ENCODE data around the gene MCF2L. TPM values are rescaled to one million over a fixed set of nuclear protein-coding genes. Genes with fewer than 3 reads are reported as not detected.

MCF2L gene
- total RNA-seq, 1 experiment from 2014 or later: 5.9 TPM

DNA sequence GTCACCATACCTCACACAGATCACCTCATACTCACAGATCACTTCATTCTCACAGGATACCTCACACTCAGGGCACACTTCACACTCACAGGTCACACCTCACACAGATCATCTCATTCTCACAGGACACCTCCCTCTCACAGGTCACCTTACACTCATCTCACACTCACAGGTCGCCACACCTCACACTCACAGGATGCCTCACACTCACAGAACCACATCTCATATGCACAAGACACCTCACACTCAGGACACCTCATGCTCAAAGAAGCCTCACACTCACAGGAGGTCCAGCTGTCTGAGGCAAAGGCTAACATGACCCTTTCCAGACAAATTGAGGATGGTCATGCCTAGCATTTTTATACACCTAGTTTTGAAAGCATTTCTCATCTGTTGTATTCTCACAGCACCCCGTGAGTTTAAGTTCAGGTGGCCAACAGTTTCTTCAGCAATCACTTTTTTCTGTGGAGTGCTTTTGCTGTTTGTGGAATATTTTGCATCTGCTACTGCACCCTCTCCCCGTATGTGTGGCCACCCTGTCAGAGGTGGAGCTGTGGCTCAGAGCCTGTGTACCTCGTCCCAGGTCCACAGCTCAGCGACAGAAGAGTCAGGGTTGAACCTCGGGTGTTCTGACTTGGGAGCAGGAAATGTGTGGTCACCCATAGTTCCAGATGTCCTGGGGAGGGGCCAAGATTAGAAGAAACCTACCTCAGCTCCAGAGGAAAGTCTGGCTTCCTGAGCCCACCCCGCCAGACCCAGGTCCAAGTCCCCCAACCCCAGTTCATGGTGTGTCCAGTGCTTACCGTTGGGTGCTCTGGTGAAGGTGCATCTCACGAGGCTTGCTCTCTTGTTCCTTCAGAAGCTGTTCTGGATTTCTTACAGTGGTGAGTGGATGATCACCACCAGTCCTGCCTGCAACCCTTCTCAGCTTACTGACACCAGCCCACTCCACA is 144.2 kb downstream of the MCF2L start:
- intact Hi-C loops (cut with micrococcal nuclease): no loop called here
- POLR2A ChIA-PET (ENCODE audit: unreplicated experiment): no interaction called here
- Histone ChIP-seq H3K9me3 (ENCODE audit: low read length) (no peaks in the 10 kb centered on the region), H4K20me1 (ENCODE audit: low read length) (no peaks in the 10 kb centered on the region), H3K9ac (ENCODE audit: low read length) (no peak overlapping the region), H3K9me2 (replicated peaks; ENCODE audit: low read length) (no peaks in the 10 kb centered on the region), H3K27me3 (ENCODE audit: low read length) (no peaks in the 10 kb centered on the region), H3K27ac (ENCODE audit: low read length) (no peak overlapping the region), H3K4me2 (ENCODE audit: low read length) (no peak overlapping the region), H3K4me3 (ENCODE audit: low read length) (no peak overlapping the region), H3K4me1 (ENCODE audit: insufficient read depth, low read length) (no peaks in the 10 kb centered on the region), H3K79me2 (ENCODE audit: low read length) (no peaks in the 10 kb centered on the region), H2AFZ (ENCODE audit: low read length) (no peak overlapping the region), H3F3A (ENCODE audit: low read length, unreplicated experiment) (no peaks in the 10 kb centered on the region), H3K36me3 (ENCODE audit: low read depth, low read length) (no peaks in the 10 kb centered on the region)
- DNase-seq: no peak
- TF ChIP-seq EZH2 (IDR thresholded peaks at IDR 0.05; ENCODE audit: low read length, unreplicated experiment) (no peak), EZH2phosphoT487 (IDR thresholded peaks at IDR 0.05; ENCODE audit: borderline replicate concordance, low read length) (no peak)
- TF ChIP-seq, protein P1, sequence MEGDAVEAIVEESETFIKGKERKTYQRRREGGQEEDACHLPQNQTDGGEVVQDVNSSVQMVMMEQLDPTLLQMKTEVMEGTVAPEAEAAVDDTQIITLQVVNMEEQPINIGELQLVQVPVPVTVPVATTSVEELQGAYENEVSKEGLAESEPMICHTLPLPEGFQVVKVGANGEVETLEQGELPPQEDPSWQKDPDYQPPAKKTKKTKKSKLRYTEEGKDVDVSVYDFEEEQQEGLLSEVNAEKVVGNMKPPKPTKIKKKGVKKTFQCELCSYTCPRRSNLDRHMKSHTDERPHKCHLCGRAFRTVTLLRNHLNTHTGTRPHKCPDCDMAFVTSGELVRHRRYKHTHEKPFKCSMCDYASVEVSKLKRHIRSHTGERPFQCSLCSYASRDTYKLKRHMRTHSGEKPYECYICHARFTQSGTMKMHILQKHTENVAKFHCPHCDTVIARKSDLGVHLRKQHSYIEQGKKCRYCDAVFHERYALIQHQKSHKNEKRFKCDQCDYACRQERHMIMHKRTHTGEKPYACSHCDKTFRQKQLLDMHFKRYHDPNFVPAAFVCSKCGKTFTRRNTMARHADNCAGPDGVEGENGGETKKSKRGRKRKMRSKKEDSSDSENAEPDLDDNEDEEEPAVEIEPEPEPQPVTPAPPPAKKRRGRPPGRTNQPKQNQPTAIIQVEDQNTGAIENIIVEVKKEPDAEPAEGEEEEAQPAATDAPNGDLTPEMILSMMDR (conservative IDR thresholded peaks at IDR 0.05; ENCODE audit: low read depth, low read length): no peak
- CTCF ChIA-PET: no interaction called here
- ATAC-seq: no peak
- no TSS peak for BruUV-seq (replicated peaks)

DNA sequence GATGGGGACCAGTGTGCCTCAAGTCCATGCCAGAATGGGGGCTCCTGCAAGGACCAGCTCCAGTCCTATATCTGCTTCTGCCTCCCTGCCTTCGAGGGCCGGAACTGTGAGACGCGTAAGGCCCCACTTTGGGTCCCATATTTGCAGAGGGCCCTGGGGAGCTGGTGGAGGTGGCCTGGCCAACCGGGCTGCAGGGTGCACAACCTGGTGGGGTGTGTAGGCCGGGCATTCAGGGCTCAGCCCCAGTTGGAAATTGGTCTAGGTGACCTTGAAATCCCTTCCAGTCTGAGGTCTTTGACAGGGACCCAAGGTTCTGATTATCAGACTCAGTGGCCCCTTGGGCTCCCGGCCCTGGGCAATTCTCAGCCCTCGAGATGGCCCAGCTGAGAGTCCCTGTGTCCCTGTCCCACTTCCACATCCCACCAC is 144.8 kb downstream of the MCF2L start:
- Histone ChIP-seq H3K9me3 (ENCODE audit: low read length) (no peaks in the 10 kb centered on the region), H2AFZ (ENCODE audit: low read length) (no peak overlapping the region), H3K27me3 (ENCODE audit: low read length) (no peaks in the 10 kb centered on the region), H3K27ac (ENCODE audit: low read length) (no peak overlapping the region), H3K4me2 (ENCODE audit: low read length) (no peak overlapping the region), H3K9ac (ENCODE audit: low read length) (no peak overlapping the region), H3K4me3 (ENCODE audit: low read length) (no peak overlapping the region), H4K20me1 (ENCODE audit: low read length) (no peaks in the 10 kb centered on the region), H3K4me1 (ENCODE audit: insufficient read depth, low read length) (no peaks in the 10 kb centered on the region), H3F3A (ENCODE audit: low read length, unreplicated experiment) (no peaks in the 10 kb centered on the region), H3K36me3 (ENCODE audit: low read depth, low read length) (no peaks in the 10 kb centered on the region), H3K9me2 (replicated peaks; ENCODE audit: low read length) (no peaks in the 10 kb centered on the region), H3K79me2 (ENCODE audit: low read length) (no peaks in the 10 kb centered on the region)
- POLR2A ChIA-PET (ENCODE audit: unreplicated experiment): no interaction called here
- CTCF ChIA-PET: no interaction called here
- TF ChIP-seq EZH2phosphoT487 (IDR thresholded peaks at IDR 0.05; ENCODE audit: borderline replicate concordance, low read length): no peak
- TF ChIP-seq, protein P1 (conservative IDR thresholded peaks at IDR 0.05; ENCODE audit: low read depth, low read length): no peak
- no peak for TF ChIP-seq EZH2 (IDR thresholded peaks at IDR 0.05; ENCODE audit: low read length, unreplicated experiment)
- intact Hi-C loops (cut with micrococcal nuclease): no loop called here
- DNase-seq (no peak), ATAC-seq (no peak)
- no TSS peak for BruUV-seq (replicated peaks)
